A549 (cell line): ENCODE data around the gene TMEM237. TPM values are rescaled to one million over a fixed set of nuclear protein-coding genes. Genes with fewer than 3 reads are reported as not detected.
A peak's percentile ranks its signal among the peaks of the same experiment; 100 is the strongest.

Experiments
- ATAC-seq, 2 experiments: fragments of 200-7000 bp in 1 of 2; fragments of >200 bp in 1 of 2; cut with Nextera tagmentation in 1 of 2; cut with Tn5 transposase in 1 of 2; 3 replicates each; pipeline versions ENCODE4 v1.8.0 to v1.9.1; 2018 to 2020; ENCODE audit warnings: mild to moderate bottlenecking in 1 of 2, moderate library complexity in 1 of 2
- CTCF ChIA-PET: fragments of 300-600 bp; sonication (Branson Sonifier 250); formaldehyde crosslinking; extraction: SDS; loops from one replicate; lab custom pipeline; 2021; ENCODE audit warnings: antibody characterized with exemption, inconsistent platforms; lab: Yijun Ruan, JAX
- POLR2A ChIA-PET: fragments of 350-600 bp; formaldehyde crosslinking; extraction: SDS; loops from one replicate; lab custom pipeline; 2021; ENCODE audit warnings: antibody characterized with exemption, inconsistent platforms; lab: Yijun Ruan, JAX
- DNase-seq, 2 experiments: peaks; one replicate each; pipeline versions ENCODE4 v3.0.0 to v3.0.0-alpha.2; 2011 to 2016; ENCODE audit warnings: low read depth in 1 of 2, low spot score in 1 of 2
- FAIRE-seq: peaks from 2 replicates; lab custom pipeline; 2011; peaks lifted over from hg19 to GRCh38; lab: Jason Lieb, UNC
- H3K27ac ChIP-seq, 2 experiments: fragments of >200 bp; sonication (Bioruptor Twin); formaldehyde crosslinking; 3 replicates each; pipeline ENCODE4 v1.5.1; 2016 to 2017
- H3K4me1 ChIP-seq: fragments of >200 bp; sonication (Bioruptor Twin); formaldehyde crosslinking; 3 replicates; pipeline ENCODE4 v1.6.1; 2016
- H3K4me2 ChIP-seq: fragments of >200 bp; sonication (Bioruptor Twin); formaldehyde crosslinking; 3 replicates; pipeline ENCODE4 v1.6.1; 2016
- H3K4me3 ChIP-seq: fragments of >200 bp; sonication (Bioruptor Twin); formaldehyde crosslinking; 3 replicates; pipeline ENCODE4 v1.5.1; 2016
- H3K9me3 ChIP-seq: fragments of >200 bp; sonication (Bioruptor Twin); formaldehyde crosslinking; 3 replicates; pipeline ENCODE4 v1.6.1; 2016
- BHLHE40 ChIP-seq: IDR thresholded peaks from 2 replicates; pipeline ENCODE4 v1.6.1; 2012; ENCODE audit warnings: low read depth, low read length, inconsistent platforms
- CBX2 ChIP-seq: fragments of 200-600 bp; sonication (generic); IDR thresholded peaks from 2 replicates; pipeline ENCODE4 v1.6.1; 2016; ENCODE audit warnings: low read depth, mild to moderate bottlenecking, borderline replicate concordance
- EHF ChIP-seq: fragments of 250-450 bp; sonication (Bioruptor Pico); IDR thresholded peaks from 2 replicates; pipeline ENCODE4 v1.5.0; 2020; ENCODE audit warnings: mild to moderate bottlenecking
- ESRRA ChIP-seq: fragments of 150-350 bp; IDR thresholded peaks from 2 replicates; pipeline ENCODE4 v1.6.1; 2014; ENCODE audit warnings: mild to moderate bottlenecking, low read length, borderline replicate concordance
- FOSL2 ChIP-seq, 2 experiments: fragments of 450-650 bp in 1 of 2; fragments of >200 bp in 1 of 2; sonication (Bioruptor Twin) in 1 of 2; formaldehyde crosslinking; IDR thresholded peaks; 2 replicates each; pipeline versions ENCODE4 v1.5.0 to v1.6.1; 2016 to 2020; ENCODE audit warnings: mild to moderate bottlenecking in 1 of 2, moderate library complexity in 1 of 2
- FOXS1 ChIP-seq: fragments of 250-450 bp; sonication (Bioruptor Pico); IDR thresholded peaks from 2 replicates; pipeline ENCODE4 v1.5.0; 2020; ENCODE audit warnings: mild to moderate bottlenecking, moderate library complexity
- HDAC2 ChIP-seq: fragments of 200-600 bp; sonication (generic); IDR thresholded peaks from 2 replicates; pipeline ENCODE4 v1.6.1; 2016
- HOXA7 ChIP-seq: fragments of 250-450 bp; sonication (Bioruptor Pico); IDR thresholded peaks from 2 replicates; pipeline ENCODE4 v1.5.0; 2020; ENCODE audit warnings: mild to moderate bottlenecking, moderate library complexity
- HOXB13 ChIP-seq: fragments of 250-450 bp; sonication (Bioruptor Pico); IDR thresholded peaks from 2 replicates; pipeline ENCODE4 v1.5.0; 2020; ENCODE audit warnings: low read depth, mild to moderate bottlenecking, moderate library complexity
- HOXB5 ChIP-seq: fragments of 250-450 bp; sonication (Bioruptor Pico); IDR thresholded peaks from 2 replicates; pipeline ENCODE4 v1.5.0; 2020; ENCODE audit warnings: mild to moderate bottlenecking, moderate library complexity
- KDM1A ChIP-seq: fragments of 200-600 bp; sonication (generic); IDR thresholded peaks from 2 replicates; pipeline ENCODE4 v1.6.1; 2016; ENCODE audit warnings: low read depth, mild to moderate bottlenecking
- KDM5A ChIP-seq: fragments of 200-600 bp; sonication (generic); IDR thresholded peaks from 2 replicates; pipeline ENCODE4 v1.6.1; 2016; ENCODE audit warnings: antibody characterized with exemption, mild to moderate bottlenecking
- MAZ ChIP-seq: fragments of 150-350 bp; IDR thresholded peaks from 2 replicates; pipeline ENCODE4 v1.6.1; 2014; ENCODE audit warnings: antibody characterized with exemption, low read depth, low read length, borderline replicate concordance
- MYC ChIP-seq: IDR thresholded peaks from 2 replicates; pipeline ENCODE4 v1.6.1; 2012; ENCODE audit warnings: mild to moderate bottlenecking, inconsistent platforms, low read length, improper control_type of control experiment, borderline replicate concordance
- NFE2L2 ChIP-seq: fragments of 150-350 bp; conservative IDR thresholded peaks from 2 replicates; pipeline ENCODE4 v1.6.1; 2014; ENCODE audit warnings: low read length
- NPAS2 ChIP-seq: fragments of 250-450 bp; sonication (Bioruptor Pico); IDR thresholded peaks from 2 replicates; pipeline ENCODE4 v1.8.0; 2022; ENCODE audit warnings: mild to moderate bottlenecking, moderate library complexity, borderline replicate concordance
- NR3C1 ChIP-seq: fragments of >200 bp; sonication (Bioruptor Twin); formaldehyde crosslinking; IDR thresholded peaks from 3 replicates; pipeline ENCODE4 v1.6.1; 2017
- PHF8 ChIP-seq: fragments of 200-600 bp; sonication (generic); IDR thresholded peaks from 2 replicates; pipeline ENCODE4 v1.6.1; 2016; ENCODE audit warnings: low read depth, mild to moderate bottlenecking, antibody characterized with exemption, moderate library complexity, borderline replicate concordance
- POLR2A ChIP-seq: IDR thresholded peaks from 2 replicates; pipeline ENCODE4 v1.6.1; 2012; ENCODE audit warnings: mild to moderate bottlenecking, low read length
- RARB ChIP-seq: fragments of 250-450 bp; sonication (Bioruptor Pico); IDR thresholded peaks from 2 replicates; pipeline ENCODE4 v1.8.0; 2021; ENCODE audit warnings: mild to moderate bottlenecking, moderate library complexity
- SMC3 ChIP-seq: fragments of >200 bp; sonication (Bioruptor Twin); formaldehyde crosslinking; IDR thresholded peaks from 3 replicates; pipeline ENCODE4 v1.6.1; 2018; ENCODE audit warnings: inconsistent platforms
- ZC3H11A ChIP-seq: fragments of 450-650 bp; IDR thresholded peaks from 2 replicates; pipeline ENCODE4 v1.6.1; 2014; ENCODE audit warnings: antibody characterized with exemption, mild to moderate bottlenecking
- ZNF302 ChIP-seq: fragments of 250-450 bp; sonication (Bioruptor Pico); IDR thresholded peaks from 2 replicates; pipeline ENCODE4 v1.9.0; 2021; ENCODE audit warnings: inconsistent platforms, mild to moderate bottlenecking, moderate library complexity
- ZSCAN20 ChIP-seq: fragments of 250-450 bp; sonication (Bioruptor Pico); IDR thresholded peaks from 2 replicates; pipeline ENCODE4 v1.8.0; 2022; ENCODE audit warnings: mild to moderate bottlenecking, moderate library complexity
- WGBS: methylation state at CpG from one replicate; pipeline ENCODE4 v1.1.6; 2017; ENCODE audit errors: missing lambda C conversion rate; 5-methylcytosine and 5-hydroxymethylcytosine counted together
- polyA plus RNA-seq, 4 experiments: library from polyadenylated mRNA; depleted of rRNA in 3 of 4; stranded (reverse); fragments of >200 nt; fragmentation: RNase III in 1 of 4; extraction: RNeasy Plus Mini Kit Qiagen cat#74134 plus additional on column Dnase treatment in 1 of 4; gene quantifications; 2 replicates in 3 of 4; 3 replicates in 1 of 4; pipeline ENCODE4 v1.2.3, GENCODE V29; 2011 to 2017
- TF ChIP-seq, protein P1 (sequence below): fragments of >200 bp; sonication (Bioruptor Twin); formaldehyde crosslinking; IDR thresholded peaks from 3 replicates; pipeline ENCODE4 v1.6.1; 2016
- TF ChIP-seq, protein P2 (sequence below): fragments of 250-450 bp; sonication (Bioruptor Pico); IDR thresholded peaks from 2 replicates; pipeline ENCODE4 v1.5.0; 2021; ENCODE audit warnings: mild to moderate bottlenecking, moderate library complexity, borderline replicate concordance
- TF ChIP-seq, protein P3 (sequence below): fragments of >200 bp; sonication (Bioruptor Twin); formaldehyde crosslinking; IDR thresholded peaks from 2 replicates; pipeline ENCODE4 v1.6.1; 2016
- TF ChIP-seq, protein P4 (sequence below): fragments of 150-350 bp; IDR thresholded peaks from 2 replicates; pipeline ENCODE4 v1.6.1; 2014; ENCODE audit warnings: low read depth, mild to moderate bottlenecking, low read length
- TF ChIP-seq, protein P5 (sequence below): IDR thresholded peaks from 2 replicates; pipeline ENCODE4 v1.6.1; 2012
- TF ChIP-seq, protein P6 (sequence below): IDR thresholded peaks from 2 replicates; pipeline ENCODE4 v1.6.1; 2012; ENCODE audit warnings: low read depth, borderline replicate concordance
- TF ChIP-seq, protein P7 (sequence below): IDR thresholded peaks from 2 replicates; pipeline ENCODE4 v1.6.1; 2012
- TF ChIP-seq, protein P8 (sequence below): fragments of 450-650 bp; IDR thresholded peaks from 2 replicates; pipeline ENCODE4 v1.6.1; 2014; ENCODE audit warnings: antibody characterized with exemption

Gene TMEM237
- polyA plus RNA-seq, 2 of the 4 experiments (the other 2 are of a cell fraction) = 15.7 to 37.1 TPM

DNA sequence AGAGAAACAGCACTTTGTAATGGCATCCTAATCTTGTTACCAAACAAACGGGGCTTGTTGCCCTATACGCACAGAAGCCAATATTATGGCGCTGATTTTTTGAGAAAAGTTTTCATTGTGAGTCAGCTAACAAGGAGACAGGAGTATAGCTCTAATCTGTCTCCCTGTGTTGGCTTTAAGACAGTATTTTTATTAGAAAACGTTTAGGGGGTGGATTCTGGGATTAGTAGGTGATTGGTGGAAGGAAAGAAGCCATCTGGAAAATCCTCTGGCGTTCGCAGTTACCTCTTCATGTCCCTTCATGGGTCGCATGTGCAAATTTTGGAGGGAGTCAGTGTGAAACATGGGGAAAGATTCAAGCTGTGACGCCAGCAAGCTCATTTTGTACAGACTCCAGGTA is 698 bp upstream of the TMEM237 start (continued):
- TF ChIP-seq HOXA7 (CRISPR knock-in tag) (no peak), NR3C1 (no peak), NPAS2 (CRISPR knock-in tag) (no peak)
- TF ChIP-seq, all 56 proteins: peak for 0

DNA sequence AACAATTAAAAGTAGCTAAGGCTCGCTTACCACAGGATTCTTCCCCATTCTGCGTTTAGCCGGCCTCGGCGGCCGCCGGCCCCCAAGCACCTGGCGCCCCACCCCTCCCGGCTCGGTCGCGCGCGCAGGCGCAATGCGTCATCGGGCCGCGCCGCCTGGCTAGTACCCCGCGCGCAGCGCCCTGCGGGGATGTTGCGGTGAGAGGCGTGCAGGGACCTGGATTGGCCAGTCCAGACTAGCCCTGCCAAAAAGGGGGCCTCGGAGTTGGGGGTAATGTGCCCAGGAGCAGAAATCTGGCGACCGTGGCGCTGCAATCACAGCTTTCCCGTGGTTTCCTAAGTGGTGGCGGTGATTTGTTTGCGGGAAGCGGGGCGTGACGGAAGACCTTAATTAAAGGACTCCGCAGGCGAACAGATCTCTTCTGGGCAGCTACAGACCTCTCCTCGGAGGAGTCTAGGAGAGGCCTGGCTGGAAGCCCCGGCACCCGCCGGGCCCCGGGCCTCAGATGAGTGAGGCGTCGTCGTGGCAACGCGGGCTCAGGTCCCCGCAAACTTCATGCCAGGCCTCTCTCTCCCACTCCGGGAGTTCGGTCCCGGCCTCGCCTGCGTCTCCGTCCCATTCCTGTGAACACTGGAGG is 606 bp downstream of the TMEM237 start:
- Histone ChIP-seq H3K27ac (peak overlapping the region; percentile 94), H3K4me3 (peak overlapping the region; percentile 99), H3K9me3 (no peaks in the 10 kb centered on the region), H3K4me2 (peak overlapping the region; percentile 92), H3K4me1 (peaks cover 12% of the 10 kb centered on the region)
- DNase-seq = peak; percentile 67 to 78
- WGBS = 2% methylated on average over 21 of the region's 56 CpGs
- ChIA-PET POLR2A (interaction anchor here (0.7 to 1.4 kb wide), 3 partner anchors 11 to 139 kb away, joined by 3 read pairs; no protein-coding TSS in a partner anchor), CTCF (interaction anchor here (0.8 kb wide), 1 partner anchor 22 kb away, joined by 3 read pairs; no protein-coding TSS in a partner anchor)
- FAIRE-seq = no peak
- peak; percentile 92 to 96 for ATAC-seq
- TF ChIP-seq FOXS1 (CRISPR knock-in tag) (no peak), ZNF302 (no peak), HDAC2 (no peak), RARB (CRISPR knock-in tag) (no peak), CBX2 (no peak), EHF (CRISPR knock-in tag) (no peak), POLR2A (peak; percentile 72), MYC (peak; percentile 19; the same call in 1 of the 2 replicates), HOXB5 (no peak), HOXB13 (CRISPR knock-in tag) (no peak), ZC3H11A (no peak), KDM1A (no peak), SMC3 (0 out of 3 replicates have a peak, but pooled peaks have one; percentile 3), FOSL2 (IDR thresholded peaks at IDR 0.05) (no peak), FOSL2 (CRISPR knock-in tag; IDR thresholded peaks at IDR 0.05) (0 out of 2 replicates have a peak, but pooled peaks have one; percentile 9), BHLHE40 (no peak), ESRRA (no peak), PHF8 (peak; percentile 75), NR3C1 (no peak), MAZ (no peak), NFE2L2 (no peak), ZSCAN20 (CRISPR knock-in tag) (no peak), KDM5A (no peak)
- TF ChIP-seq, protein P1, sequence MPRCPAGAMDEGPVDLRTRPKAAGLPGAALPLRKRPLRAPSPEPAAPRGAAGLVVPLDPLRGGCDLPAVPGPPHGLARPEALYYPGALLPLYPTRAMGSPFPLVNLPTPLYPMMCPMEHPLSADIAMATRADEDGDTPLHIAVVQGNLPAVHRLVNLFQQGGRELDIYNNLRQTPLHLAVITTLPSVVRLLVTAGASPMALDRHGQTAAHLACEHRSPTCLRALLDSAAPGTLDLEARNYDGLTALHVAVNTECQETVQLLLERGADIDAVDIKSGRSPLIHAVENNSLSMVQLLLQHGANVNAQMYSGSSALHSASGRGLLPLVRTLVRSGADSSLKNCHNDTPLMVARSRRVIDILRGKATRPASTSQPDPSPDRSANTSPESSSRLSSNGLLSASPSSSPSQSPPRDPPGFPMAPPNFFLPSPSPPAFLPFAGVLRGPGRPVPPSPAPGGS = peak; percentile 64; the same call in 2 of the 3 replicates
- TF ChIP-seq, protein P2, sequence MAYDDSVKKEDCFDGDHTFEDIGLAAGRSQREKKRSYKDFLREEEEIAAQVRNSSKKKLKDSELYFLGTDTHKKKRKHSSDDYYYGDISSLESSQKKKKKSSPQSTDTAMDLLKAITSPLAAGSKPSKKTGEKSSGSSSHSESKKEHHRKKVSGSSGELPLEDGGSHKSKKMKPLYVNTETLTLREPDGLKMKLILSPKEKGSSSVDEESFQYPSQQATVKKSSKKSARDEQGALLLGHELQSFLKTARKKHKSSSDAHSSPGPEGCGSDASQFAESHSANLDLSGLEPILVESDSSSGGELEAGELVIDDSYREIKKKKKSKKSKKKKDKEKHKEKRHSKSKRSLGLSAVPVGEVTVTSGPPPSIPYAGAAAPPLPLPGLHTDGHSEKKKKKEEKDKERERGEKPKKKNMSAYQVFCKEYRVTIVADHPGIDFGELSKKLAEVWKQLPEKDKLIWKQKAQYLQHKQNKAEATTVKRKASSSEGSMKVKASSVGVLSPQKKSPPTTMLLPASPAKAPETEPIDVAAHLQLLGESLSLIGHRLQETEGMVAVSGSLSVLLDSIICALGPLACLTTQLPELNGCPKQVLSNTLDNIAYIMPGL (CRISPR knock-in tag) = no peak
- TF ChIP-seq, protein P3, sequence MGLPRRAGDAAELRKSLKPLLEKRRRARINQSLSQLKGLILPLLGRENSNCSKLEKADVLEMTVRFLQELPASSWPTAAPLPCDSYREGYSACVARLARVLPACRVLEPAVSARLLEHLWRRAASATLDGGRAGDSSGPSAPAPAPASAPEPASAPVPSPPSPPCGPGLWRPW = no peak
- TF ChIP-seq, protein P4, sequence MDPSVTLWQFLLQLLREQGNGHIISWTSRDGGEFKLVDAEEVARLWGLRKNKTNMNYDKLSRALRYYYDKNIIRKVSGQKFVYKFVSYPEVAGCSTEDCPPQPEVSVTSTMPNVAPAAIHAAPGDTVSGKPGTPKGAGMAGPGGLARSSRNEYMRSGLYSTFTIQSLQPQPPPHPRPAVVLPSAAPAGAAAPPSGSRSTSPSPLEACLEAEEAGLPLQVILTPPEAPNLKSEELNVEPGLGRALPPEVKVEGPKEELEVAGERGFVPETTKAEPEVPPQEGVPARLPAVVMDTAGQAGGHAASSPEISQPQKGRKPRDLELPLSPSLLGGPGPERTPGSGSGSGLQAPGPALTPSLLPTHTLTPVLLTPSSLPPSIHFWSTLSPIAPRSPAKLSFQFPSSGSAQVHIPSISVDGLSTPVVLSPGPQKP = no peak
- TF ChIP-seq, protein P5, sequence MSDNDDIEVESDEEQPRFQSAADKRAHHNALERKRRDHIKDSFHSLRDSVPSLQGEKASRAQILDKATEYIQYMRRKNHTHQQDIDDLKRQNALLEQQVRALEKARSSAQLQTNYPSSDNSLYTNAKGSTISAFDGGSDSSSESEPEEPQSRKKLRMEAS = peak; percentile 51; the same call in 1 of the 2 replicates
- TF ChIP-seq, protein P6, sequence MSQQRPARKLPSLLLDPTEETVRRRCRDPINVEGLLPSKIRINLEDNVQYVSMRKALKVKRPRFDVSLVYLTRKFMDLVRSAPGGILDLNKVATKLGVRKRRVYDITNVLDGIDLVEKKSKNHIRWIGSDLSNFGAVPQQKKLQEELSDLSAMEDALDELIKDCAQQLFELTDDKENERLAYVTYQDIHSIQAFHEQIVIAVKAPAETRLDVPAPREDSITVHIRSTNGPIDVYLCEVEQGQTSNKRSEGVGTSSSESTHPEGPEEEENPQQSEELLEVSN = no peak; the same call in 1 of the 2 replicates
- TF ChIP-seq, protein P7, sequence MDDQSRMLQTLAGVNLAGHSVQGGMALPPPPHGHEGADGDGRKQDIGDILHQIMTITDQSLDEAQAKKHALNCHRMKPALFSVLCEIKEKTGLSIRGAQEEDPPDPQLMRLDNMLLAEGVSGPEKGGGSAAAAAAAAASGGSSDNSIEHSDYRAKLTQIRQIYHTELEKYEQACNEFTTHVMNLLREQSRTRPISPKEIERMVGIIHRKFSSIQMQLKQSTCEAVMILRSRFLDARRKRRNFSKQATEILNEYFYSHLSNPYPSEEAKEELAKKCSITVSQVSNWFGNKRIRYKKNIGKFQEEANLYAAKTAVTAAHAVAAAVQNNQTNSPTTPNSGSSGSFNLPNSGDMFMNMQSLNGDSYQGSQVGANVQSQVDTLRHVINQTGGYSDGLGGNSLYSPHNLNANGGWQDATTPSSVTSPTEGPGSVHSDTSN = no peak
- TF ChIP-seq, protein P8, sequence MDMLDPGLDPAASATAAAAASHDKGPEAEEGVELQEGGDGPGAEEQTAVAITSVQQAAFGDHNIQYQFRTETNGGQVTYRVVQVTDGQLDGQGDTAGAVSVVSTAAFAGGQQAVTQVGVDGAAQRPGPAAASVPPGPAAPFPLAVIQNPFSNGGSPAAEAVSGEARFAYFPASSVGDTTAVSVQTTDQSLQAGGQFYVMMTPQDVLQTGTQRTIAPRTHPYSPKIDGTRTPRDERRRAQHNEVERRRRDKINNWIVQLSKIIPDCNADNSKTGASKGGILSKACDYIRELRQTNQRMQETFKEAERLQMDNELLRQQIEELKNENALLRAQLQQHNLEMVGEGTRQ = no peak
